ENCODE data around the gene PDZD2.

Gene PDZD2

GRCh38 chr5:32160228-32160627 is 521.3 kb downstream of the PDZD2 start:
- in situ Hi-C loops (cut with MboI; ENCODE audit: low pct_unique_long_range_greater_than_20kb, low sequenced_read_pairs, unreplicated experiment): no loop called here
- TF ChIP-seq CTCF (IDR thresholded peaks at IDR 0.05; ENCODE audit: extremely low read depth, insufficient read depth, missing control alignments): no peak
- DNase-seq (ENCODE audit: low spot score): no peak

Data from GM13977 (cell line).